Activated naive CD4-positive, alpha-beta T cell treated with anti-CD3 and anti-CD28 coated beads, Interleukin-2, amount 50 U/mL, for 24 hours (primary cell): ENCODE measurements around the gene TPO.
"Not testable (repeated sequence)": the region's sequence is repeated elsewhere in the genome, so short reads cannot be mapped to it uniquely, and the experiment has no call there.

Source experiments
- H3K27ac Mint-ChIP-seq: one replicate; pipeline ENCODE4 v1.8.0; 2021; ENCODE audit warnings: mild to moderate bottlenecking, mixed read lengths
- H3K27me3 Mint-ChIP-seq: one replicate; pipeline ENCODE4 v1.8.0; 2021; ENCODE audit warnings: mixed read lengths
- H3K36me3 Mint-ChIP-seq: one replicate; pipeline ENCODE4 v1.8.0; 2021; ENCODE audit warnings: mixed read lengths
- H3K4me1 Mint-ChIP-seq: one replicate; pipeline ENCODE4 v1.8.0; 2021; ENCODE audit warnings: mixed read lengths
- H3K4me3 Mint-ChIP-seq: one replicate; pipeline ENCODE4 v1.8.0; 2021; ENCODE audit warnings: mild to moderate bottlenecking, mixed read lengths
- H3K9me3 Mint-ChIP-seq: one replicate; pipeline ENCODE4 v1.8.0; 2021; ENCODE audit warnings: mixed read lengths

The TPO gene

GRCh38 chr2:1482981-1483380 lies 69.7 kb downstream of the TPO start:
- no peak overlapping the region for H3K4me3 Mint-ChIP-seq

GRCh38 chr2:1483551-1483950 lies 70.3 kb downstream of the TPO start:
- Mint-ChIP-seq H3K4me1 (peaks cover 6% of the 10 kb centered on the region), H3K27ac (no peak overlapping the region), H3K9me3 (no peaks in the 10 kb centered on the region), H3K36me3 (no peaks in the 10 kb centered on the region), H3K27me3 (no peaks in the 10 kb centered on the region), H3K4me3 (no peak overlapping the region)

More at GRCh38 chr2:1482981-1483380, 69.7 kb downstream of the TPO start:
- H3K27me3 Mint-ChIP-seq, result no peaks in the 10 kb centered on the region
- H3K36me3 Mint-ChIP-seq, result no peaks in the 10 kb centered on the region
- no peak overlapping the region for H3K27ac Mint-ChIP-seq
- H3K9me3 Mint-ChIP-seq, result no peaks in the 10 kb centered on the region
- peaks cover 6% of the 10 kb centered on the region for H3K4me1 Mint-ChIP-seq

GRCh38 chr2:1484131-1484884 lies 71.0 kb downstream of the TPO start:
- H3K4me1 Mint-ChIP-seq, result peaks cover 6% of the 10 kb centered on the region
- no peaks in the 10 kb centered on the region for H3K36me3 Mint-ChIP-seq
- H3K9me3 Mint-ChIP-seq, result no peaks in the 10 kb centered on the region
- H3K27me3 Mint-ChIP-seq, result no peaks in the 10 kb centered on the region
- no peak overlapping the region for H3K27ac Mint-ChIP-seq
- no peak overlapping the region for H3K4me3 Mint-ChIP-seq

GRCh38 chr2:1486670-1487069 lies 73.4 kb downstream of the TPO start:
- peaks cover 6% of the 10 kb centered on the region for H3K4me1 Mint-ChIP-seq
- no peak overlapping the region for H3K27ac Mint-ChIP-seq
- H3K4me3 Mint-ChIP-seq, result no peak overlapping the region
- H3K36me3 Mint-ChIP-seq, result no peaks in the 10 kb centered on the region
- H3K9me3 Mint-ChIP-seq, result no peaks in the 10 kb centered on the region
- no peaks in the 10 kb centered on the region for H3K27me3 Mint-ChIP-seq

- Mint-ChIP-seq H3K4me3 (no peak overlapping the region), H3K4me1 (peaks cover 10% of the 10 kb centered on the region), H3K27ac (no peak overlapping the region), H3K36me3 (no peaks in the 10 kb centered on the region), H3K27me3 (no peaks in the 10 kb centered on the region), H3K9me3 (no peaks in the 10 kb centered on the region)
Observed at GRCh38 chr2:1487758-1488157, 74.5 kb downstream of the TPO start.

- Mint-ChIP-seq H3K4me1 (peaks cover 6% of the 10 kb centered on the region), H3K27ac (no peak overlapping the region), H3K9me3 (no peaks in the 10 kb centered on the region)
Observed at GRCh38 chr2:1488181-1488671, 75.0 kb downstream of the TPO start.

GRCh38 chr2:1488851-1489250 lies 75.6 kb downstream of the TPO start:
- Mint-ChIP-seq H3K27ac (no peak overlapping the region), H3K36me3 (no peaks in the 10 kb centered on the region), H3K27me3 (no peaks in the 10 kb centered on the region), H3K9me3 (no peaks in the 10 kb centered on the region), H3K4me1 (peaks cover 4% of the 10 kb centered on the region), H3K4me3 (no peak overlapping the region)

More at GRCh38 chr2:1488181-1488671, 75.0 kb downstream of the TPO start:
- Mint-ChIP-seq H3K4me3 (no peak overlapping the region), H3K36me3 (no peaks in the 10 kb centered on the region), H3K27me3 (no peaks in the 10 kb centered on the region)

- H3K27ac Mint-ChIP-seq, result no peak overlapping the region
- H3K27me3 Mint-ChIP-seq, result no peaks in the 10 kb centered on the region
- no peak overlapping the region for H3K4me3 Mint-ChIP-seq
- no peaks in the 10 kb centered on the region for H3K9me3 Mint-ChIP-seq
- H3K4me1 Mint-ChIP-seq, result peaks cover 4% of the 10 kb centered on the region
- no peaks in the 10 kb centered on the region for H3K36me3 Mint-ChIP-seq
Observed at GRCh38 chr2:1489486-1489885, 76.2 kb downstream of the TPO start.

- not testable (repeated sequence) for H3K27me3 Mint-ChIP-seq, H3K9me3 Mint-ChIP-seq, H3K27ac Mint-ChIP-seq, H3K4me3 Mint-ChIP-seq, H3K36me3 Mint-ChIP-seq, H3K4me1 Mint-ChIP-seq
Observed at GRCh38 chr2:1490381-1490780, 77.1 kb downstream of the TPO start.

GRCh38 chr2:1491751-1492150 lies 78.5 kb downstream of the TPO start:
- no peak overlapping the region for H3K27ac Mint-ChIP-seq
- no peak overlapping the region for H3K4me3 Mint-ChIP-seq
- H3K4me1 Mint-ChIP-seq, result peaks cover 8% of the 10 kb centered on the region
- H3K9me3 Mint-ChIP-seq, result no peaks in the 10 kb centered on the region
- H3K36me3 Mint-ChIP-seq, result no peaks in the 10 kb centered on the region
- no peaks in the 10 kb centered on the region for H3K27me3 Mint-ChIP-seq

GRCh38 chr2:1492231-1492630 lies 79.0 kb downstream of the TPO start:
- not testable (repeated sequence) for H3K4me3 Mint-ChIP-seq, H3K9me3 Mint-ChIP-seq, H3K4me1 Mint-ChIP-seq, H3K36me3 Mint-ChIP-seq, H3K27me3 Mint-ChIP-seq, H3K27ac Mint-ChIP-seq

GRCh38 chr2:1492711-1493430 lies 79.6 kb downstream of the TPO start:
- no peaks in the 10 kb centered on the region for H3K36me3 Mint-ChIP-seq
- H3K27ac Mint-ChIP-seq, result no peak overlapping the region
- no peaks in the 10 kb centered on the region for H3K9me3 Mint-ChIP-seq
- H3K4me3 Mint-ChIP-seq, result no peak overlapping the region
- H3K27me3 Mint-ChIP-seq, result no peaks in the 10 kb centered on the region
- peaks cover 8% of the 10 kb centered on the region for H3K4me1 Mint-ChIP-seq

- Mint-ChIP-seq H3K4me1 (peaks cover 8% of the 10 kb centered on the region), H3K27ac (no peak overlapping the region), H3K4me3 (no peak overlapping the region), H3K36me3 (no peaks in the 10 kb centered on the region), H3K27me3 (no peaks in the 10 kb centered on the region), H3K9me3 (no peaks in the 10 kb centered on the region)
Observed at GRCh38 chr2:1493431-1494126, 80.3 kb downstream of the TPO start.

GRCh38 chr2:1494257-1494656 lies 81.0 kb downstream of the TPO start:
- H3K27me3 Mint-ChIP-seq, result no peaks in the 10 kb centered on the region
- no peaks in the 10 kb centered on the region for H3K9me3 Mint-ChIP-seq
- no peak overlapping the region for H3K27ac Mint-ChIP-seq
- H3K36me3 Mint-ChIP-seq, result no peaks in the 10 kb centered on the region
- no peak overlapping the region for H3K4me3 Mint-ChIP-seq
- peaks cover 8% of the 10 kb centered on the region for H3K4me1 Mint-ChIP-seq

GRCh38 chr2:1494906-1495305 lies 81.6 kb downstream of the TPO start:
- Mint-ChIP-seq H3K27me3 (no peaks in the 10 kb centered on the region), H3K27ac (no peak overlapping the region), H3K4me3 (no peak overlapping the region)

More at GRCh38 chr2:1494906-1495305, 81.6 kb downstream of the TPO start:
- peaks cover 8% of the 10 kb centered on the region for H3K4me1 Mint-ChIP-seq
- H3K9me3 Mint-ChIP-seq, result no peaks in the 10 kb centered on the region
- H3K36me3 Mint-ChIP-seq, result no peaks in the 10 kb centered on the region
